ENCODE results near the gene KDM4B. TPM values are rescaled to one million over a fixed set of nuclear protein-coding genes. Genes with fewer than 3 reads are reported as not detected.
A peak's percentile ranks its signal among the peaks of the same experiment; 100 is the strongest.

Gene KDM4B
- total and polyA plus RNA-seq, 2 of the 8 experiments (the other 6 are each of a cell fraction or from before 2014, with no cell fraction given), result 12.0 to 31.9 TPM

DNA sequence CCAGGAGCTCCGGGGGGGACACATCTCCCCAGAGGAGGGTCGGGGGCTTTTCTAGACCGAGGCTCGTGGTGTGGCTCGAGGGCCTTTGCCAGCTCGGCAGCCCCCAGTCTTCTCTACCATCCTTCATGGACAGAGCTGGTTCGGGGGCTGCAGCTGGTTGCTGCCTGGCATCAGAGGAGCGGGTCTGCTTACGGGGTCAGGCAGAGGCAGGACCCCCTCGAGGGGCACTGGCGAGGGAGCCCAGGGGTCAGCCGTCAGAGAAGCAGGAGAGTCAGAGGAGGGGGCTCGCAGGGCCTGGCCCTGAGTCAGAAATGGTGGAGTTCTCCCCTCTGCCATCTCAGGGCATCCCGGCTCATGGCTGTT, 123.5 kb downstream of the KDM4B start:
- Histone ChIP-seq H2AK5ac (ENCODE audit: low read depth, low read length) (no peak overlapping the region), H3K18ac (ENCODE audit: extremely low read depth, low read length) (no peak overlapping the region), H3K79me2 (ENCODE audit: control insufficient read depth in 1 of 2, insufficient read depth in 2 of 2, low read length in 2 of 2) (no peaks in the 10 kb centered on the region), H3K36me3 (ENCODE audit: control insufficient read depth in 2 of 4, insufficient read depth in 4 of 4, low read length in 3 of 4) (peaks cover 0 to 3% (median 1%) of the 10 kb centered on the region in 4 experiments; a peak in 2 of 8 replicates), H2AFZ (ENCODE audit: low read length) (no peak overlapping the region), H2BK15ac (ENCODE audit: low read length) (no peak overlapping the region), H3K79me1 (ENCODE audit: low read depth, low read length) (no peaks in the 10 kb centered on the region), H2BK12ac (ENCODE audit: low read depth, low read length) (no peak overlapping the region), H3K9me3 (ENCODE audit: insufficient read depth in 2 of 2, low read depth in 1 of 2, low read length in 1 of 2) (no peaks in the 10 kb centered on the region), H3K14ac (ENCODE audit: insufficient read length) (no peak overlapping the region), H3K23me2 (ENCODE audit: low read depth, low read length) (no peaks in the 10 kb centered on the region), H3K9ac (replicated peaks in 1 of 4; ENCODE audit: extremely low read depth in 1 of 4, low read depth in 3 of 4, low read length in 3 of 4) (no peak overlapping the region), H2BK120ac (replicated peaks; ENCODE audit: low read depth, low read length) (no peak overlapping the region), H4K20me1 (replicated peaks in 1 of 2; ENCODE audit: control insufficient read depth in 1 of 2, insufficient read depth in 2 of 2, low read length in 2 of 2) (no peaks in the 10 kb centered on the region), H3K4ac (replicated peaks; ENCODE audit: insufficient read length, low read depth, low read length) (no peak overlapping the region), H3K56ac (replicated peaks; ENCODE audit: insufficient read length, low read depth, low read length) (no peak overlapping the region), H4K8ac (ENCODE audit: extremely low read depth, insufficient read depth, low read length) (peak overlapping the region; percentile 19; the same call in 1 of the 2 replicates), H3K27me3 (replicated peaks in 1 of 4; ENCODE audit: control insufficient read depth in 3 of 4, extremely low read depth in 1 of 4, insufficient read depth in 3 of 4, low read length in 3 of 4) (no peaks in the 10 kb centered on the region), H4K5ac (ENCODE audit: insufficient read length, low read depth, low read length) (no peak overlapping the region), H4K91ac (replicated peaks; ENCODE audit: insufficient read length, low read length) (no peak overlapping the region), H3K4me3 (ENCODE audit: extremely low read depth in 1 of 4, insufficient read depth in 2 of 4, low read depth in 3 of 4, low read length in 4 of 4) (no peak overlapping the region), H2BK20ac (ENCODE audit: low read length) (no peak overlapping the region), H3K27ac (ENCODE audit: low read depth, low read length) (no peak overlapping the region), H3K4me1 (replicated peaks in 1 of 4; ENCODE audit: control insufficient read depth in 3 of 4, insufficient read depth in 4 of 4, low read length in 3 of 4) (peaks cover 0 to 3% (median 1%) of the 10 kb centered on the region in 4 experiments; a peak in 3 of 7 replicates), H3K4me2 (ENCODE audit: insufficient read depth in 1 of 2, low read depth in 2 of 2, low read length in 2 of 2) (no peak overlapping the region), H3K23ac (ENCODE audit: insufficient read length) (no peak overlapping the region), H2BK5ac (ENCODE audit: low read depth, low read length) (no peak overlapping the region)
- DNase-seq (ENCODE audit: low read depth in 1 of 2, low spot score in 2 of 2) (no peak), FAIRE-seq (no peak)
- POLR2A ChIA-PET (ENCODE audit: partially characterized antibody), result interaction anchor here (1.0 kb wide), 1 partner anchor 11 kb away, joined by 6 read pairs; no protein-coding TSS in a partner anchor
- TF ChIP-seq SIN3A (conservative IDR thresholded peaks at IDR 0.05 in 1 of 2, IDR thresholded peaks at IDR 0.05 in 1 of 2; ENCODE audit: low read depth in 1 of 2, low read length in 2 of 2) (no peak), EGR1 (IDR thresholded peaks at IDR 0.05; ENCODE audit: borderline replicate concordance, low read depth, low read length) (no peak), NANOG (IDR thresholded peaks at IDR 0.05; ENCODE audit: insufficient read depth, low read depth, low read length, poor library complexity, severe bottlenecking) (no peak), FOSL1 (IDR thresholded peaks at IDR 0.05; ENCODE audit: insufficient read depth, low read depth, low read length) (no peak), EZH2 (IDR thresholded peaks at IDR 0.05; ENCODE audit: low read depth, low read length, severe bottlenecking) (no peak), CHD1 (IDR thresholded peaks at IDR 0.05; ENCODE audit: low read depth, low read length) (no peak), TAF1 (IDR thresholded peaks at IDR 0.05; ENCODE audit: low read depth, low read length) (no peak), GTF2F1 (IDR thresholded peaks at IDR 0.05; ENCODE audit: borderline replicate concordance, low read depth, low read length) (no peak), SAP30 (IDR thresholded peaks at IDR 0.05; ENCODE audit: insufficient read depth, insufficient replicate concordance, low read length) (no peak), CREB1 (IDR thresholded peaks at IDR 0.05) (no peak), BACH1 (IDR thresholded peaks at IDR 0.05; ENCODE audit: low read length) (no peak), CBX8 (IDR thresholded peaks at IDR 0.05; ENCODE audit: borderline replicate concordance, low read depth, low read length) (no peak), CBX5 (IDR thresholded peaks at IDR 0.05; ENCODE audit: low read depth, low read length) (no peak)
- TF ChIP-seq, protein P1, sequence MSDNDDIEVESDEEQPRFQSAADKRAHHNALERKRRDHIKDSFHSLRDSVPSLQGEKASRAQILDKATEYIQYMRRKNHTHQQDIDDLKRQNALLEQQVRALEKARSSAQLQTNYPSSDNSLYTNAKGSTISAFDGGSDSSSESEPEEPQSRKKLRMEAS (IDR thresholded peaks at IDR 0.05), result no peak
- 87% methylated on average over 14 of the region's 14 CpGs; no CpG with 5 or more reads in 1 of the 2 experiments for WGBS, 2 experiments (ENCODE audit: extremely low coverage in 1 of 2, insufficient coverage in 1 of 2, insufficient read length in 1 of 2, insufficient replicate concordance in 2 of 2, low coverage in 1 of 2, low lambda C conversion rate in 2 of 2, missing lambda C conversion rate in 1 of 2)
- CTCF ChIA-PET (ENCODE audit: partially characterized antibody), result interaction anchor here (0.7 to 1.5 kb wide), 4 partner anchors 40 to 284 kb away, joined by 3 to 4 read pairs (median 4); no protein-coding TSS in a partner anchor
